Gastroesophageal sphincter (tissue), 4 donors: ENCODE measurements around the gene LEMD2. TPM values are rescaled to one million over a fixed set of nuclear protein-coding genes. Genes with fewer than 3 reads are reported as not detected.

Experiments used
- ATAC-seq: fragments of 150-250 bp; one replicate; pipeline ENCODE4 v1.9.1; 2016; ENCODE audit warnings: mild to moderate bottlenecking, moderate library complexity
- H3K27ac ChIP-seq, 4 donors: fragments of 200-600 bp; sonication (generic) in 3 of 4; 1 replicate in 3 of 4; 2 replicates in 1 of 4; pipeline ENCODE4 v1.5.1; 2016 to 2019
- H3K27me3 ChIP-seq: fragments of 200-600 bp; sonication (generic); one replicate; pipeline ENCODE4 v1.5.1; 2019
- H3K36me3 ChIP-seq, 2 donors: fragments of 200-600 bp; sonication (generic); one replicate each; pipeline ENCODE4 v1.5.1; 2019; ENCODE audit warnings: control low read depth in 1 of 2
- H3K4me1 ChIP-seq, 3 donors: fragments of 200-600 bp; sonication (generic); 1 replicate in 2 of 3; 2 replicates in 1 of 3; pipeline ENCODE4 v1.5.1; 2016 to 2019; ENCODE audit warnings: control low read depth in 2 of 3
- H3K4me3 ChIP-seq, 2 donors: fragments of 200-600 bp; sonication (generic); one replicate each; pipeline ENCODE4 v1.5.1; 2019; ENCODE audit warnings: mild to moderate bottlenecking in 1 of 2, moderate library complexity in 1 of 2
- H3K9me3 ChIP-seq, 3 donors: fragments of 200-600 bp; sonication (generic); one replicate each; pipeline ENCODE4 v1.5.1; 2017 to 2019; ENCODE audit warnings: control low read depth in 2 of 3
- EP300 ChIP-seq: sonication (generic); formaldehyde crosslinking; IDR thresholded peaks from one replicate; pipeline ENCODE4 v1.6.1; 2017; ENCODE audit warnings: antibody characterized with exemption, mild to moderate bottlenecking
- POLR2A ChIP-seq, 2 donors: fragments of 450-650 bp; IDR thresholded peaks; one replicate each; pipeline ENCODE4 v1.6.1; 2017; ENCODE audit warnings: antibody characterized with exemption in 2 of 2, mild to moderate bottlenecking in 2 of 2, moderate library complexity in 1 of 2
- POLR2AphosphoS5 ChIP-seq: sonication (generic); formaldehyde crosslinking; IDR thresholded peaks from one replicate; pipeline ENCODE4 v1.6.1; 2017; ENCODE audit warnings: antibody characterized with exemption
- WGBS, 2 donors: methylation state at CpG; one replicate each; pipeline ENCODE4 v1.1.5; 2018; ENCODE audit warnings: low coverage in 1 of 2; 5-methylcytosine and 5-hydroxymethylcytosine counted together
- total RNA-seq, 4 donors: library from RNA; depleted of rRNA; stranded (reverse); fragments of >200 nt; gene quantifications; one replicate each; pipeline ENCODE4 v1.1.0, GENCODE V29; 2016
- TF ChIP-seq, protein P1 (sequence below), 4 experiments: fragments of 200-600 bp in 2 of 4; fragments of 450-650 bp in 2 of 4; sonication (generic) in 1 of 4; IDR thresholded peaks; one replicate each; pipeline ENCODE4 v1.5.1; 2017 to 2019; ENCODE audit warnings: antibody characterized with exemption in 4 of 4, mild to moderate bottlenecking in 2 of 4, moderate library complexity in 2 of 4

LEMD2 gene
- total RNA-seq, 4 donors from 2014 or later, result 47.3 to 50.9 (median 49.9) TPM

DNA sequence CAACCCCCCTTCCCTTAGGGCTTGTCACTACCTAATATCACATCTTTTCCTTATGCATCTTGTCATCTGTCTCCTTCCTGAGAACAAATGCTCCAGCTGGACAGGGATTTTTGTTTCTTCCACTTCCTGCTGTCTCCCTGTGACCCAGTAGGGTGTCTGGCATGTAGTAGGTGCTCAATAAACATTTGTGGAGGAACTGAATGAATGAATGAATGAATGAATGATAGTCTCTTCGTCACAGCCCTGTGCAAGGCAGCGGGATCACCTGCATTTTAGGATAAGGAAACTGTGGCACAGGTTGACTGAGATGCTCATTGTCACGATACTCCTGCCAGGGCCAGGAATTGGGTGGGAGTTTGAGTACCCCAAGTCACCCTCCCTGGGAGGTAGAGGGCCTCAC, 14.2 kb downstream of the LEMD2 start:
- 100% methylated on average over 1 of the region's 3 CpGs; no CpG with 5 or more reads in 1 of the 2 donors for WGBS, 2 donors
- Histone ChIP-seq H3K27ac (no peak overlapping the region), H3K9me3 (no peaks in the 10 kb centered on the region), H3K4me1 (peaks cover 0 to 34% (median 26%) of the 10 kb centered on the region in 3 donors), H3K4me3 (no peak overlapping the region), H3K36me3 (peaks cover 5 to 78% of the 10 kb centered on the region in 2 donors), H3K27me3 (no peaks in the 10 kb centered on the region)
- TF ChIP-seq EP300, result no peak
- ATAC-seq, result no peak

DNA sequence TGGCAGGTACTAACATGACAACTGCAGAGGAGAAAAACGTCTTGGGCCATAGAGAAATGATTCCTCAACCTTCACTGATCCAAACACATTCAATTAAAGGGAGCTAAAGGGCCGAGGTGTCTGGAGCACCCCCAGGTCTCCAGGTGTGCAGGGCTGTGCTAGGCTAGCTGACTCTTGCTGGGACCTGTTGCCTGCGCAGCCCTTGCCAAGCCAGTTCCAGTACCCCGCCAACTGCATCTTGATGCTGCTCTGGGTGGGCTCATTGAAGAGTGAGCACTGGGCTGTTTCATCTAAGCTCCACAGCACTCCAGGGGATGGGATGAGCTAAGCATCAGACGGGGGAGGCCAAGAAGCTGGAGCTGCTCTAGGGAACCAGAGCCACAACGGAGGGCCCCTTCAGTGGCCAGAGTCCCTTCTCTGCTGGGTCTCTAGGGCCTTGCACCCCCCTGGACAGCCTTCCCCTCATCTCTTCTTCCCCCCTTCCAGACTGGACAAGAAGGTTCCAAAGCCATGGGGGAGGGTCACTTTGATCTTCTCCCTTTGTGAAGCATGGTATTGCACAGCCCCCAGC, 15.9 kb downstream of the LEMD2 start:
- no peak overlapping the region for H3K27ac ChIP-seq
- 40% methylated on average over 1 of the region's 6 CpGs; no CpG with 5 or more reads in 1 of the 2 donors for WGBS, 2 donors
- ATAC-seq, result no peak
- TF ChIP-seq POLR2AphosphoS5 (no peak), EP300 (no peak), POLR2A (IDR thresholded peaks at IDR 0.05) (no peak)
- TF ChIP-seq, protein P1, sequence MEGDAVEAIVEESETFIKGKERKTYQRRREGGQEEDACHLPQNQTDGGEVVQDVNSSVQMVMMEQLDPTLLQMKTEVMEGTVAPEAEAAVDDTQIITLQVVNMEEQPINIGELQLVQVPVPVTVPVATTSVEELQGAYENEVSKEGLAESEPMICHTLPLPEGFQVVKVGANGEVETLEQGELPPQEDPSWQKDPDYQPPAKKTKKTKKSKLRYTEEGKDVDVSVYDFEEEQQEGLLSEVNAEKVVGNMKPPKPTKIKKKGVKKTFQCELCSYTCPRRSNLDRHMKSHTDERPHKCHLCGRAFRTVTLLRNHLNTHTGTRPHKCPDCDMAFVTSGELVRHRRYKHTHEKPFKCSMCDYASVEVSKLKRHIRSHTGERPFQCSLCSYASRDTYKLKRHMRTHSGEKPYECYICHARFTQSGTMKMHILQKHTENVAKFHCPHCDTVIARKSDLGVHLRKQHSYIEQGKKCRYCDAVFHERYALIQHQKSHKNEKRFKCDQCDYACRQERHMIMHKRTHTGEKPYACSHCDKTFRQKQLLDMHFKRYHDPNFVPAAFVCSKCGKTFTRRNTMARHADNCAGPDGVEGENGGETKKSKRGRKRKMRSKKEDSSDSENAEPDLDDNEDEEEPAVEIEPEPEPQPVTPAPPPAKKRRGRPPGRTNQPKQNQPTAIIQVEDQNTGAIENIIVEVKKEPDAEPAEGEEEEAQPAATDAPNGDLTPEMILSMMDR (IDR thresholded peaks at IDR 0.05), result no peak
- peaks cover 0 to 46% (median 27%) of the 10 kb centered on the region in 3 donors for H3K4me1 ChIP-seq
- H3K4me3 ChIP-seq, result no peak overlapping the region
- H3K36me3 ChIP-seq, result peaks cover 5 to 60% of the 10 kb centered on the region in 2 donors
- H3K27me3 ChIP-seq, result no peaks in the 10 kb centered on the region
- H3K9me3 ChIP-seq, result no peaks in the 10 kb centered on the region

DNA sequence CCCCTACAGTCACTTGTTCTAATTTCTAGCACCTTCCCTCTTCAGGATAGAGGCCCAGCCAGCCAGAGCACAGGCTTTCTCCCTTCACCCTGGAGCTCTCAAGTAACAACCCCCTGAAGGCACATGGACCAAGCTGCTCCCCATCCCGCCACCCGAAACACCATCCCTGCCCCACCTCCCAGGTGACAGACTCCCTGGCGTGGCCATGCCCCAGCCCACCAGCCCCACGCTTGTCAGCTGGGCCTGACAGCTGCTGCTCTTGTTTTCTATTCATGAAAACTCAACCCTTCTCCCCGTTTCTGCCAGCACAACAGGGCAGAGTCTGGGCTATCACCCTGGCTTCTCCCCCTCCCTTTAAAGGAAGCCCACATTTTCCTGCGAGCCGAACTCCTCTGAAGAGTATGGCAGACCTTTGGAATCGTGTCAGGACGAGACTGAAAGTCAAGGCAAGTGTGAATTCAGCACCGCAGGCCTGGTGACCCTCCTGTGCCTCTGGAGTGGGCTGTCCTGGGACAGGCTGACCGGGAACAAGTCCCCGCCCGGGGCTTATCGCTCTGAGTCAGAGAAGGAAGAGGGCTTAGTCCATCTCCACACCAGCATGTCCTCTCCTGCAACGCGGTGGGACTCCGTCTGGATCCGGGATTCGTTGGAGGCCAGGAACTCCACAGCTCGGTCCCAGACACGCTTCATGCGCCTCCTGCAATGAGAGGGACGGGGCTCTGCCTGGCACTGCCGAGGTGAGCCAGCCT, 16.7 kb downstream of the LEMD2 start:
- H3K4me3 ChIP-seq, result no peak overlapping the region
- ATAC-seq, result no peak
- H3K36me3 ChIP-seq, result peaks cover 5 to 53% of the 10 kb centered on the region in 2 donors
- no peaks in the 10 kb centered on the region for H3K27me3 ChIP-seq
- no peak for TF ChIP-seq POLR2A (IDR thresholded peaks at IDR 0.05)
- TF ChIP-seq POLR2AphosphoS5, result no peak
- TF ChIP-seq, protein P1 (IDR thresholded peaks at IDR 0.05), result no peak
- no peak for TF ChIP-seq EP300
- H3K4me1 ChIP-seq, result peaks cover 0 to 46% (median 27%) of the 10 kb centered on the region in 3 donors
- no peaks in the 10 kb centered on the region for H3K9me3 ChIP-seq
- H3K27ac ChIP-seq, result peak overlapping the region in 3 of 4 donors; percentile 71 to 82 (median 79)
- WGBS, 2 donors, result 79 to 85% methylated on average over 5 to 8 of the region's 24 CpGs

DNA sequence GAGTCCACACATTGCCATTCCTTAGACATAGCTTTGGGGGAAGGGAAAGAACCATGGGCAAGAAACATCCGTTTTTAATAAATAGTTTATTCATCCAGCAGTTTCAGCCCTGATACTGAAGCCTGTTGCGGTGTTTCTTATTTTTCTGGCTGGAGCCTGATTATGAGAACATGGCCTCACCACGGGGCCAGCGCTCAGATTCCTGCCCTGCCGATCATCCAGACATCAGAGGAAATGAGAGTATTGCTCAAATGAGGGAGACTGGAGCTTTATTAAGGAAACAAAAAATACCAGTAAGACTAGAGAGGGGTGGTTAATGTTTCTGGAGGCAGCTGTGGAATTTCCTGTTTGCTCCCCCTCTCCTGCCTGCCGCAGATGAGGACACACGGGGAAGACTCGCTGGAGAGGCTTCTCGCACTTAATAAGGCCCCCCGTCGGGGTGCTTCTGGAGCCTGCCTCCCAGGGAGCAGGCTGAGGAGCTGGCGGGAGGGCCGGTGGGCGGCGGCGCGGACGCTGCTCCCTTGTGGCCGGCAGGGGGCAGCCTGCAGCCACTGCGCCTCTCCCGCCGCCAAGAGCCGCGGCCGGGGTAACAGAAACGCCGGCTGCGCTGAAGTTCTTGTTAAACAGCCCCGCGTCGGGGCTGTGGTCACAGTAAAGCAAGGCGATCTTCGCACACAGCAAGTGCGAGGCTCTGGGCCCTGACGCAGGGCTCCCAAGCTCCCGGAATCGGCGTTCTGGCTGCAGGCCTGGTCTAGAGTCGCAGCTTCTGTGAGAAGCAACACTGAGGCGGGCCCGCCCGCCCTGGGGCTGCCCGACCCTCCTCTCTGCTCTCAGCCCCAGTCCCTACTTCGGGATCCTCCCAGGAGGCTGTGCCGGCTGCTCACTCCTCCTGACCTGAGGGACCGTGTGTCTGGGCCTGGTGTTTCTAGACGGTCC, 17.5 kb downstream of the LEMD2 start:
- Histone ChIP-seq H3K4me1 (peaks cover 0 to 46% (median 27%) of the 10 kb centered on the region in 3 donors), H3K27me3 (peaks cover 2% of the 10 kb centered on the region), H3K9me3 (no peaks in the 10 kb centered on the region), H3K36me3 (peaks cover 0 to 44% of the 10 kb centered on the region in 2 donors), H3K4me3 (peak overlapping the region in 1 of 2 donors; percentile 31), H3K27ac (peak overlapping the region in 3 of 4 donors; percentile 71 to 82 (median 79))
- TF ChIP-seq, protein P1 (IDR thresholded peaks at IDR 0.05), result peak in 3 of 4 experiments; percentile 93 to 98 (median 94)
- TF ChIP-seq POLR2AphosphoS5 (peak; percentile 42), EP300 (no peak), POLR2A (IDR thresholded peaks at IDR 0.05) (no peak)
- ATAC-seq, result peak; percentile 85
- 0 to 4% methylated on average over 1 to 8 of the region's 47 CpGs for WGBS, 2 donors

DNA sequence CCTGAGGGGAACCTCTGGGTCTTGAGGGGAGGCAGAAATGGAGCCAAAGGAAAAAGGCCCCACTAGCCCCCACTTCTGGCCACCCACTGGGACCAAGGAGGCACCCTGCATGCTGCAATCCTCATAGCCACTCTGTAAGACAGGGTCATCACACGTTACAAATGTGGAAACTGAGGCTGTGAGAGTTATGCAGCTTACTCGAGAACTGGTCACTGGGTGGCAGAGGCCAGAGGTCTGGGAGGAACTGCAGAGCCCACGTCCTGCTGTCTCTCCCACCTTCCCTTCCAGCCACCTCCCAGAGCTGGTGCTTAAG, 18.1 kb downstream of the LEMD2 start:
- H3K4me1 ChIP-seq, result peaks cover 0 to 46% (median 27%) of the 10 kb centered on the region in 3 donors
- WGBS, 2 donors, result 7 to 20% methylated on average over 1 to 3 of the region's 3 CpGs
- H3K9me3 ChIP-seq, result no peaks in the 10 kb centered on the region
- TF ChIP-seq, protein P1 (IDR thresholded peaks at IDR 0.05), result no peak
- TF ChIP-seq POLR2A (IDR thresholded peaks at IDR 0.05), result no peak
- TF ChIP-seq EP300, result no peak
- TF ChIP-seq POLR2AphosphoS5, result no peak
- peak; percentile 4 for ATAC-seq
- H3K36me3 ChIP-seq, result peaks cover 0 to 38% of the 10 kb centered on the region in 2 donors
- H3K4me3 ChIP-seq, result no peak overlapping the region
- peaks cover 8% of the 10 kb centered on the region for H3K27me3 ChIP-seq
- H3K27ac ChIP-seq, result peak overlapping the region in 3 of 4 donors; percentile 71 to 82 (median 79)
